Measurements from ENCODE around the gene CC2D2A. TPM values are rescaled to one million over a fixed set of nuclear protein-coding genes. Genes with fewer than 3 reads are reported as not detected.

The CC2D2A gene
- total RNA-seq, 1 experiment from 2014 or later, result 13.0 TPM

DNA sequence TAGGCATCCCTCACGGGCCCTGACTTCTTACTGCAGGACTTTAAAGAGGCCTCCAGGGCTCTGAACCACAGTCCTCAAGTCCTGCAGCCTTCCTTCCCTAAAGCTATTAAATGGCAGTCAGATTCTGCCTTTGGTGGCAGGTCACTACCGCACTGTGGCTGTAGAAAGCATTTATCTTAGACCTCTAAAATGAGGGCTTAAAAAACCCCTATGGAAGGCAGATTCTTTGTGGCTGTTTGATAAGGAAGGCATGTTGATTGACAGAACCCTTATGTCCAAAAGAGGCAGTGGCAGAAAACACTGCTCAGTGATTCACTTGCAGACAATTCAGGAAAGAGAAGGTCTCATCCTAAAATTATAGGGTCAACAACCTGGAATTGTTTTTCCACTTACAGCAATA, 106.3 kb downstream of the CC2D2A start:
- TF ChIP-seq JUND (IDR thresholded peaks at IDR 0.05) (no peak), FOSL1 (IDR thresholded peaks at IDR 0.05; ENCODE audit: low read depth) (no peak), SRF (IDR thresholded peaks at IDR 0.05; ENCODE audit: low read depth) (no peak), CBX3 (IDR thresholded peaks at IDR 0.05; ENCODE audit: low read depth) (no peak), RAD21 (IDR thresholded peaks at IDR 0.05; ENCODE audit: low read depth) (no peak)
- TF ChIP-seq, protein P1, sequence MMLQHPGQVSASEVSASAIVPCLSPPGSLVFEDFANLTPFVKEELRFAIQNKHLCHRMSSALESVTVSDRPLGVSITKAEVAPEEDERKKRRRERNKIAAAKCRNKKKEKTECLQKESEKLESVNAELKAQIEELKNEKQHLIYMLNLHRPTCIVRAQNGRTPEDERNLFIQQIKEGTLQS (IDR thresholded peaks at IDR 0.05), result no peak
- CTCF ChIA-PET, result no interaction called here
- Histone ChIP-seq H2AFZ (ENCODE audit: low read depth, low read length, poor library complexity, severe bottlenecking) (no peak overlapping the region), H4K20me1 (ENCODE audit: insufficient read depth) (no peaks in the 10 kb centered on the region), H3K4me3 (replicated peaks in 1 of 2; ENCODE audit: low read depth in 1 of 2, low read length in 2 of 2) (no peak overlapping the region), H3K9me2 (ENCODE audit: insufficient read depth) (no peaks in the 10 kb centered on the region), H3K79me2 (ENCODE audit: insufficient read depth, low read length) (no peaks in the 10 kb centered on the region), H3K27me3 (ENCODE audit: insufficient read depth, low read length) (no peaks in the 10 kb centered on the region), H3K36me3 (ENCODE audit: control insufficient read depth in 1 of 2, insufficient read depth in 2 of 2, low read length in 2 of 2) (no peaks in the 10 kb centered on the region), H3K9me3 (ENCODE audit: control insufficient read depth in 1 of 2, insufficient read depth in 1 of 2, low read depth in 1 of 2, low read length in 2 of 2) (no peaks in the 10 kb centered on the region), H3K9ac (ENCODE audit: low read length) (no peak overlapping the region), H3K4me1 (ENCODE audit: control insufficient read depth in 1 of 2, insufficient read depth in 2 of 2, low read length in 2 of 2) (no peaks in the 10 kb centered on the region), H3K27ac (ENCODE audit: low read depth, low read length) (no peak overlapping the region), H3K4me2 (ENCODE audit: low read length) (no peak overlapping the region)
- DNase-seq (ENCODE audit: low read depth, low spot score) (no peak), ATAC-seq (no peak)
- RAD21 ChIA-PET (ENCODE audit: low non-redundant PET in 1 of 2, low total read pairs in 2 of 2, uncharacterized antibody in 2 of 2, unreplicated experiment in 2 of 2), result no interaction called here
- intact Hi-C loops (cut with micrococcal nuclease), result no loop called here
- POLR2A ChIA-PET, result no interaction called here
- BruUV-seq (replicated peaks), result no TSS peak

DNA sequence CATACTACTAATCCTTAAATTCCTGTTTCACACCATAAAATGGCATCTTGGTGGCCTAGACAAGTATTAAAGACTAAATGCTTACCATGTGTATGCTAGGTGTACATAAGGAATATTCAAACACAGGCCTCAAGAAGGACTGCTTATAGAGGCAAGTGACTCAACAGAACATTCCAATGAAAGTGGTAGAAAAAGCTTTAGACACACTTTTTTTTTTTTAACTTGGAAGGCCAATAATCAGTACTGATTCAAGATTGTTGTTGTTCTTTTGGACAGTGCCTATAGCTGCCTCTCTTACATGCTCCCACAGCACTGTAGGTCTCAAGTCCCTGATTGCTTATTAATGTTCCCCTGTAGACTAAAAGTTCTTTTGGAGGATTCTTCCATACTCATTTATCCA, 107.8 kb downstream of the CC2D2A start:
- Histone ChIP-seq H3K27me3 (ENCODE audit: insufficient read depth, low read length) (no peaks in the 10 kb centered on the region), H3K4me1 (ENCODE audit: control insufficient read depth in 1 of 2, insufficient read depth in 2 of 2, low read length in 2 of 2) (no peaks in the 10 kb centered on the region), H3K9me2 (ENCODE audit: insufficient read depth) (no peaks in the 10 kb centered on the region), H3K79me2 (ENCODE audit: insufficient read depth, low read length) (no peaks in the 10 kb centered on the region), H3K4me3 (replicated peaks in 1 of 2; ENCODE audit: low read depth in 1 of 2, low read length in 2 of 2) (no peak overlapping the region), H3K9ac (ENCODE audit: low read length) (no peak overlapping the region), H2AFZ (ENCODE audit: low read depth, low read length, poor library complexity, severe bottlenecking) (no peak overlapping the region), H3K36me3 (ENCODE audit: control insufficient read depth in 1 of 2, insufficient read depth in 2 of 2, low read length in 2 of 2) (peaks cover 0 to 3% of the 10 kb centered on the region in 2 experiments; a peak in 1 of 4 replicates), H3K27ac (ENCODE audit: low read depth, low read length) (no peak overlapping the region), H3K9me3 (ENCODE audit: control insufficient read depth in 1 of 2, insufficient read depth in 1 of 2, low read depth in 1 of 2, low read length in 2 of 2) (no peaks in the 10 kb centered on the region), H3K4me2 (ENCODE audit: low read length) (no peak overlapping the region), H4K20me1 (ENCODE audit: insufficient read depth) (no peaks in the 10 kb centered on the region)
- intact Hi-C loops (cut with micrococcal nuclease), result no loop called here
- TF ChIP-seq EZH2 (IDR thresholded peaks at IDR 0.05) (no peak), SP1 (IDR thresholded peaks at IDR 0.05; ENCODE audit: low read depth) (no peak), RAD21 (IDR thresholded peaks at IDR 0.05; ENCODE audit: low read depth) (no peak), POLR2AphosphoS5 (IDR thresholded peaks at IDR 0.05; ENCODE audit: low read depth, low read length) (no peak), CEBPB (IDR thresholded peaks at IDR 0.05; ENCODE audit: low read depth) (no peak), ELF1 (IDR thresholded peaks at IDR 0.05; ENCODE audit: borderline replicate concordance, low read depth) (no peak), SRF (IDR thresholded peaks at IDR 0.05; ENCODE audit: low read depth) (no peak), FOSL1 (IDR thresholded peaks at IDR 0.05; ENCODE audit: low read depth) (no peak), CBX3 (IDR thresholded peaks at IDR 0.05; ENCODE audit: low read depth) (no peak), YY1 (IDR thresholded peaks at IDR 0.05; ENCODE audit: extremely low read depth, insufficient replicate concordance, low read depth, low read length) (no peak), ZNF274 (IDR thresholded peaks at IDR 0.05; ENCODE audit: low read depth, low read length) (no peak), EGR1 (IDR thresholded peaks at IDR 0.05; ENCODE audit: low read depth) (no peak), TCF7L2 (IDR thresholded peaks at IDR 0.05; ENCODE audit: borderline replicate concordance, extremely low read depth, insufficient read depth, insufficient read length) (no peak), SIN3A (IDR thresholded peaks at IDR 0.05; ENCODE audit: low read depth) (no peak)
- TF ChIP-seq, protein P1 (IDR thresholded peaks at IDR 0.05), result no peak
- TF ChIP-seq, protein P2, sequence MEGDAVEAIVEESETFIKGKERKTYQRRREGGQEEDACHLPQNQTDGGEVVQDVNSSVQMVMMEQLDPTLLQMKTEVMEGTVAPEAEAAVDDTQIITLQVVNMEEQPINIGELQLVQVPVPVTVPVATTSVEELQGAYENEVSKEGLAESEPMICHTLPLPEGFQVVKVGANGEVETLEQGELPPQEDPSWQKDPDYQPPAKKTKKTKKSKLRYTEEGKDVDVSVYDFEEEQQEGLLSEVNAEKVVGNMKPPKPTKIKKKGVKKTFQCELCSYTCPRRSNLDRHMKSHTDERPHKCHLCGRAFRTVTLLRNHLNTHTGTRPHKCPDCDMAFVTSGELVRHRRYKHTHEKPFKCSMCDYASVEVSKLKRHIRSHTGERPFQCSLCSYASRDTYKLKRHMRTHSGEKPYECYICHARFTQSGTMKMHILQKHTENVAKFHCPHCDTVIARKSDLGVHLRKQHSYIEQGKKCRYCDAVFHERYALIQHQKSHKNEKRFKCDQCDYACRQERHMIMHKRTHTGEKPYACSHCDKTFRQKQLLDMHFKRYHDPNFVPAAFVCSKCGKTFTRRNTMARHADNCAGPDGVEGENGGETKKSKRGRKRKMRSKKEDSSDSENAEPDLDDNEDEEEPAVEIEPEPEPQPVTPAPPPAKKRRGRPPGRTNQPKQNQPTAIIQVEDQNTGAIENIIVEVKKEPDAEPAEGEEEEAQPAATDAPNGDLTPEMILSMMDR (IDR thresholded peaks at IDR 0.05 in 2 of 3, conservative IDR thresholded peaks at IDR 0.05 in 1 of 3; ENCODE audit: borderline replicate concordance in 1 of 3, insufficient read depth in 1 of 3, low read depth in 2 of 3, low read length in 2 of 3), result no peak
- TF ChIP-seq, protein P3, sequence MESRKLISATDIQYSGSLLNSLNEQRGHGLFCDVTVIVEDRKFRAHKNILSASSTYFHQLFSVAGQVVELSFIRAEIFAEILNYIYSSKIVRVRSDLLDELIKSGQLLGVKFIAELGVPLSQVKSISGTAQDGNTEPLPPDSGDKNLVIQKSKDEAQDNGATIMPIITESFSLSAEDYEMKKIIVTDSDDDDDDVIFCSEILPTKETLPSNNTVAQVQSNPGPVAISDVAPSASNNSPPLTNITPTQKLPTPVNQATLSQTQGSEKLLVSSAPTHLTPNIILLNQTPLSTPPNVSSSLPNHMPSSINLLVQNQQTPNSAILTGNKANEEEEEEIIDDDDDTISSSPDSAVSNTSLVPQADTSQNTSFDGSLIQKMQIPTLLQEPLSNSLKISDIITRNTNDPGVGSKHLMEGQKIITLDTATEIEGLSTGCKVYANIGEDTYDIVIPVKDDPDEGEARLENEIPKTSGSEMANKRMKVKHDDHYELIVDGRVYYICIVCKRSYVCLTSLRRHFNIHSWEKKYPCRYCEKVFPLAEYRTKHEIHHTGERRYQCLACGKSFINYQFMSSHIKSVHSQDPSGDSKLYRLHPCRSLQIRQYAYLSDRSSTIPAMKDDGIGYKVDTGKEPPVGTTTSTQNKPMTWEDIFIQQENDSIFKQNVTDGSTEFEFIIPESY (IDR thresholded peaks at IDR 0.05; ENCODE audit: extremely low read depth, insufficient replicate concordance, low read length), result no peak
- no peak for ATAC-seq
- ChIA-PET RAD21 (ENCODE audit: low non-redundant PET in 1 of 2, low total read pairs in 2 of 2, uncharacterized antibody in 2 of 2, unreplicated experiment in 2 of 2) (no interaction called here), CTCF (no interaction called here), POLR2A (no interaction called here)
- BruUV-seq (replicated peaks), result no TSS peak
- no peak for DNase-seq (ENCODE audit: low read depth, low spot score)
